Caco-2 (cell line): ENCODE data around the gene CCDC28B. TPM values are rescaled to one million over a fixed set of nuclear protein-coding genes. Genes with fewer than 3 reads are reported as not detected.
A peak's percentile ranks its signal among the peaks of the same experiment; 100 is the strongest.

ENCODE experiments used
- BruUV-seq: library from RNA; stranded (reverse); fragments of 400-500 nt; replicated peaks from 2 replicates; lab custom pipeline; 2021; lab: Mats Ljungman, UMichigan
- CTCF ChIA-PET: fragments of 300-600 bp; sonication (Branson Sonifier 250); formaldehyde crosslinking; loops from one replicate; lab custom pipeline; 2022; ENCODE audit warnings: antibody characterized with exemption; lab: Charles Lee
- POLR2A ChIA-PET: fragments of 300-600 bp; sonication (Branson Sonifier 250); formaldehyde crosslinking; loops from one replicate; lab custom pipeline; 2022; ENCODE audit warnings: antibody characterized with exemption; lab: Charles Lee
- DNase-seq, 2 experiments: peaks; one replicate each; pipeline versions ENCODE4 v3.0.0 to v3.0.0-alpha.2; 2020 to 2022
- H3K27me3 ChIP-seq: replicated peaks from 2 replicates; pipeline ENCODE4 v1.6.0; 2011; ENCODE audit warnings: low read length; ENCODE audit not compliant: control insufficient read depth, insufficient read depth
- H3K36me3 ChIP-seq: 2 replicates; pipeline ENCODE4 v1.5.1; 2011; ENCODE audit warnings: low read length; ENCODE audit not compliant: control insufficient read depth, insufficient read depth
- H3K4me1 ChIP-seq: fragments of 250-450 bp; sonication (Bioruptor Pico); 2 replicates; pipeline ENCODE4 v1.5.1; 2020; ENCODE audit warnings: mild to moderate bottlenecking
- H3K4me3 ChIP-seq: 2 replicates; pipeline ENCODE4 v1.5.1; 2011; ENCODE audit warnings: low read depth, mild to moderate bottlenecking, control low read depth, low read length
- H3K9me3 ChIP-seq: fragments of 250-450 bp; sonication (Bioruptor Pico); 2 replicates; pipeline ENCODE4 v1.5.1; 2020; ENCODE audit warnings: mild to moderate bottlenecking, moderate library complexity
- H3K27ac Mint-ChIP-seq: one replicate; pipeline ENCODE4 v1.8.0; 2022; ENCODE audit warnings: mixed read lengths; ENCODE audit not compliant: unreplicated experiment
- H3K27me3 Mint-ChIP-seq: one replicate; pipeline ENCODE4 v1.8.0; 2022; ENCODE audit warnings: mixed read lengths; ENCODE audit not compliant: insufficient read depth, unreplicated experiment
- H3K36me3 Mint-ChIP-seq: one replicate; pipeline ENCODE4 v1.8.0; 2022; ENCODE audit warnings: mild to moderate bottlenecking, mixed read lengths; ENCODE audit not compliant: insufficient read depth, unreplicated experiment
- H3K4me1 Mint-ChIP-seq: one replicate; pipeline ENCODE4 v1.8.0; 2022; ENCODE audit warnings: low read depth, mixed read lengths; ENCODE audit not compliant: unreplicated experiment
- H3K4me3 Mint-ChIP-seq: one replicate; pipeline ENCODE4 v1.8.0; 2022; ENCODE audit warnings: mild to moderate bottlenecking, moderate library complexity, mixed read lengths; ENCODE audit not compliant: unreplicated experiment
- H3K9me3 Mint-ChIP-seq: one replicate; pipeline ENCODE4 v1.8.0; 2022; ENCODE audit warnings: mixed read lengths; ENCODE audit not compliant: unreplicated experiment
- intact Hi-C: fragments of 100-400 bp; cut with micrococcal nuclease; formaldehyde crosslinking; loops from one replicate; pipeline ENCODE4 v1.10.0; 2022; ENCODE audit not compliant: unreplicated experiment
- total RNA-seq: library from RNA; stranded (reverse); gene quantifications from 2 replicates; pipeline ENCODE4 v1.2.3, GENCODE V29; 2022
- TF ChIP-seq, protein P1 (sequence below), 2 experiments: fragments of 200-600 bp in 1 of 2; IDR thresholded peaks; 1 replicate in 1 of 2; 2 replicates in 1 of 2; pipeline versions ENCODE4 v1.5.1 to v1.8.0; 2011 to 2022; ENCODE audit warnings: antibody characterized with exemption in 1 of 2, control low read depth in 1 of 2, inconsistent platforms in 1 of 2, low read depth in 1 of 2, low read length in 1 of 2, mild to moderate bottlenecking in 1 of 2, moderate library complexity in 1 of 2; ENCODE audit not compliant: insufficient read depth in 1 of 2, severe bottlenecking in 1 of 2, unreplicated experiment in 1 of 2

Gene CCDC28B
- total RNA-seq, 1 experiment from 2014 or later, result 3.9 TPM

- TF ChIP-seq, protein P1, sequence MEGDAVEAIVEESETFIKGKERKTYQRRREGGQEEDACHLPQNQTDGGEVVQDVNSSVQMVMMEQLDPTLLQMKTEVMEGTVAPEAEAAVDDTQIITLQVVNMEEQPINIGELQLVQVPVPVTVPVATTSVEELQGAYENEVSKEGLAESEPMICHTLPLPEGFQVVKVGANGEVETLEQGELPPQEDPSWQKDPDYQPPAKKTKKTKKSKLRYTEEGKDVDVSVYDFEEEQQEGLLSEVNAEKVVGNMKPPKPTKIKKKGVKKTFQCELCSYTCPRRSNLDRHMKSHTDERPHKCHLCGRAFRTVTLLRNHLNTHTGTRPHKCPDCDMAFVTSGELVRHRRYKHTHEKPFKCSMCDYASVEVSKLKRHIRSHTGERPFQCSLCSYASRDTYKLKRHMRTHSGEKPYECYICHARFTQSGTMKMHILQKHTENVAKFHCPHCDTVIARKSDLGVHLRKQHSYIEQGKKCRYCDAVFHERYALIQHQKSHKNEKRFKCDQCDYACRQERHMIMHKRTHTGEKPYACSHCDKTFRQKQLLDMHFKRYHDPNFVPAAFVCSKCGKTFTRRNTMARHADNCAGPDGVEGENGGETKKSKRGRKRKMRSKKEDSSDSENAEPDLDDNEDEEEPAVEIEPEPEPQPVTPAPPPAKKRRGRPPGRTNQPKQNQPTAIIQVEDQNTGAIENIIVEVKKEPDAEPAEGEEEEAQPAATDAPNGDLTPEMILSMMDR (IDR thresholded peaks at IDR 0.05; ENCODE audit: insufficient read depth in 1 of 2, low read depth in 1 of 2, low read length in 1 of 2, severe bottlenecking in 1 of 2, unreplicated experiment in 1 of 2), result no peak
- H3K36me3 ChIP-seq, result no peaks in the 10 kb centered on the region
- no TSS peak for BruUV-seq
- H3K9me3 ChIP-seq, result no peaks in the 10 kb centered on the region
- ChIA-PET CTCF (interaction anchor here (0.6 kb wide), 1 partner anchor 148 kb away, joined by 5 read pairs; the partner anchor contains the start of gene TMEM39B), POLR2A (no interaction called here)
- Mint-ChIP-seq H3K4me3 (peak overlapping the region; percentile 89), H3K27ac (peak overlapping the region; percentile 95), H3K36me3 (peaks cover 7% of the 10 kb centered on the region), H3K4me1 (no peaks in the 10 kb centered on the region), H3K27me3 (no peaks in the 10 kb centered on the region), H3K9me3 (no peaks in the 10 kb centered on the region)
- H3K4me3 ChIP-seq, result peak overlapping the region; percentile 73
- H3K27me3 ChIP-seq, result no peaks in the 10 kb centered on the region
- intact Hi-C loops, result no loop called here
- no peak for DNase-seq
- no peaks in the 10 kb centered on the region for H3K4me1 ChIP-seq
These were observed 20.6 kb downstream of the CCDC28B start for GRCh38 chr1:32220746-32221580.

DNA sequence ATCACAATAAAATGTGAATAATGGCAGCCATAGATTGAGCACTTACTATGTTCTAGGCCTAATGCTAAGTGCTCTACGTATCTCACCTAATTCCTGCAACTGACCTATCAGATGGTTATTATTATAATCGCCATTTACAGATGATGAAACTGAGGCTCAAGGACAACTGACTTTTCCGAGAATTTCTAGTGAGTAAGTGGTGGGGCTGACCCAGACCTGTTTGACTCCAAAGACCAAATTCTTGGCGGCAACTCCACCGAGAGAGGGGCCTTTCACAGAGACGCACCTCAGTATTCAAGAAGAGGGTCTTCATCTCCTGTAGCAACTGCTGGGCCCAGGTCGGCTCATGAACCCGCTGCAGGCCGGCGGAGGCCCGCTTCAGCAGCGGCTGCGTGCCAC is 21.2 kb downstream of the CCDC28B start:
- DNase-seq, result no peak
- no peaks in the 10 kb centered on the region for H3K4me1 ChIP-seq
- H3K27me3 ChIP-seq, result no peaks in the 10 kb centered on the region
- peak overlapping the region; percentile 95 for H3K27ac Mint-ChIP-seq
- H3K36me3 Mint-ChIP-seq, result peaks cover 13% of the 10 kb centered on the region
- TSS peak; percentile 36 for BruUV-seq
- no peaks in the 10 kb centered on the region for H3K9me3 Mint-ChIP-seq
- peak overlapping the region; percentile 89 for H3K4me3 Mint-ChIP-seq
- H3K4me3 ChIP-seq, result peak overlapping the region; percentile 73
- TF ChIP-seq, protein P1 (IDR thresholded peaks at IDR 0.05; ENCODE audit: insufficient read depth in 1 of 2, low read depth in 1 of 2, low read length in 1 of 2, severe bottlenecking in 1 of 2, unreplicated experiment in 1 of 2), result no peak
- intact Hi-C loops, result no loop called here
- ChIA-PET POLR2A (no interaction called here), CTCF (interaction anchor here (1.0 kb wide), 1 partner anchor 28 kb away, joined by 3 read pairs; no protein-coding TSS in a partner anchor)
- no peaks in the 10 kb centered on the region for H3K36me3 ChIP-seq
- H3K4me1 Mint-ChIP-seq, result no peaks in the 10 kb centered on the region
- no peaks in the 10 kb centered on the region for H3K27me3 Mint-ChIP-seq
- H3K9me3 ChIP-seq, result no peaks in the 10 kb centered on the region

DNA sequence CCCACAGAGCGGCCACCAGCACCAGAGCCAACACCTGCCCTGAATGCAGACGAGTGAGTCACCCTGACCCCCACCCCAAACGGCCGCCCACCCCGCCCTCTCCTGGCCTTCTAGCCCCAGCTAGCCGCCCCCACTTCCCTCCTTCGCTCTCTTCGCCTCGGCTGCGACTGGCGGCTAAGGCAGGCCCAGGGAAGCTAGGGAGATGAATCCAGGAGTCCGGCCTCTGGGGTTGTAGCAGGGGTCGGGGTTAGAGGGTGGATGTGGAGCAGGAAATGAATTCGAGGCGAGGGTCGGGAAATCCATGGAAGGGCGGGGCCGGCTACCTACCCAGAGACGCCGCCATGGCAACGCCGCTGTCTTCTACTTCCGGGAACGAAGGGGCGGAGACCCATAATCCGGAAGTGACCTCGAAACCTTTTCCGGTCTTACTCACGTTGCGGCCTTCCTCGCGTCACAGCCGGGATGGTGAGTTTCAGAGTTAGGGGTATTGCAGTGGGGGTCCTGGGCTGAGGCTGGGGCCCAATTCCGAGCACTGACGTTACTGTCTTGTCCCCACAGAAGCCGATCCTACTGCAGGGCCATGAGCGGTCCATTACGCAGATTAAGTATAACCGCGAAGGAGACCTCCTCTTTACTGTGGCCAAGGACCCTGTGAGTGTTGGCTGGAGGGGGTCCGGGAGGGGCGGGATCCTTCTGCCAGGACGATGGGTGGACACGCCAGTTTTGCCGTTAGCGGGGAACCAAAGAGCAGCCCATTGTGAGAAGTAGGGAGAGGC is 21.8 kb downstream of the CCDC28B start, which contains the start of the genes EIF3I and TMEM234:
TSS of gene EIF3I (plus strand) at position 428 of the 776 bp plus-strand sequence. CDS start at position 463, 35 bp downstream.
TSS of gene TMEM234 (minus strand) at position 374 of the 776 bp plus-strand sequence. CDS start at position 343, 31 bp downstream.
- peak within 1 kb of the TSS; percentile 89 for H3K4me3 Mint-ChIP-seq
- no peaks in the 10 kb centered on the region for H3K9me3 ChIP-seq
- POLR2A ChIA-PET, result no interaction called here
- peak; percentile 84 to 88 for DNase-seq
- H3K9me3 Mint-ChIP-seq, result no peaks in the 10 kb centered on the region
- no peaks in the 10 kb centered on the region for H3K4me1 Mint-ChIP-seq
- no TSS peak for BruUV-seq
- TF ChIP-seq, protein P1 (IDR thresholded peaks at IDR 0.05; ENCODE audit: insufficient read depth in 1 of 2, low read depth in 1 of 2, low read length in 1 of 2, severe bottlenecking in 1 of 2, unreplicated experiment in 1 of 2), result no peak
- CTCF ChIA-PET, result interaction anchor here (1.0 kb wide), 1 partner anchor 27 kb away, joined by 3 read pairs; no protein-coding TSS in a partner anchor
- H3K36me3 ChIP-seq, result no peaks in the 10 kb centered on the region
- H3K27me3 ChIP-seq, result no peaks in the 10 kb centered on the region
- H3K4me3 ChIP-seq, result peak within 1 kb of the TSS; percentile 73
- no peaks in the 10 kb centered on the region for H3K4me1 ChIP-seq
- intact Hi-C loops, result loop anchor here (2.0 kb wide), 2 partner anchors 71 to 141 kb away; partner anchors contain the start of genes FAM229A, HDAC1 and TSSK3
- peaks cover 17% of the 10 kb centered on the region for H3K36me3 Mint-ChIP-seq
- H3K27me3 Mint-ChIP-seq, result no peaks in the 10 kb centered on the region
- peak within 1 kb of the TSS; percentile 95 for H3K27ac Mint-ChIP-seq
